GM18507 (cell line): ENCODE measurements around the gene RGS10.
A peak's percentile ranks its signal among the peaks of the same experiment; 100 is the strongest.
"Not testable (repeated sequence)": the region's sequence is repeated elsewhere in the genome, so short reads cannot be mapped to it uniquely, and the experiment has no call there.

Experiments used
- DNase-seq: peaks from one replicate; pipeline ENCODE4 v3.0.0; 2011; ENCODE audit warnings: low read depth; ENCODE audit not compliant: insufficient read length; ENCODE audit errors: extremely low spot score
- FAIRE-seq: peaks from 2 replicates; lab custom pipeline; 2011; peaks lifted over from hg19 to GRCh38; lab: Jason Lieb, UNC

The RGS10 gene

GRCh38 chr10:119542357-119542987, at the start of gene RGS10:
Gene RGS10 (minus strand): TSS chr10:119542719. CDS start chr10:119542638, 81 bp downstream.
- FAIRE-seq: peak; percentile 81
- DNase-seq: peak; percentile 72

GRCh38 chr10:119588071-119588470, 45.6 kb upstream of the RGS10 start:
- FAIRE-seq (no peak), DNase-seq (no peak)

GRCh38 chr10:119578355-119578754, 35.8 kb upstream of the RGS10 start:
- DNase-seq (no peak), FAIRE-seq (no peak)

GRCh38 chr10:119575991-119576390, 33.5 kb upstream of the RGS10 start:
- FAIRE-seq: no peak
- DNase-seq: no peak

DNA sequence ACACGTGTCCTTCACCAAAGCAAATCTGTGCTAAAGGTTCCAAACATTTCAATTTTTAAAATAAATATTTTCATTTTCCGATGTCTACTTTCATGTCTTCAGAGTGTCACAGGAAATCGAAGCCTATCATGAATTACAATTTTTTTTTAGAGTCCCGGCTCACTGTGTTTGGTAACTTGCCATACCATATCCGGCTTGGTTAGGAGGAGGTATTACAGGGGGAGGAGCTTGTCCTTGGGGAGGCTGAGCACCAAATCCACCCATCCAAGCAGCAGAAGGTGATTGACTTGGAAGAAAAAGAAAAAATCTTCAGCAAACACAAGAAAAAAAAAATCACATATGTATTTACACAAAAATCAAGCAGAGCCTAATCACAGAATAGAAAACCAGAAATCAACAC, 33.0 kb upstream of the RGS10 start:
- peak; percentile 39 for FAIRE-seq
- no peak for DNase-seq

GRCh38 chr10:119567978-119568377, 25.5 kb upstream of the RGS10 start:
- no peak for DNase-seq
- FAIRE-seq: peak; percentile 54

DNA sequence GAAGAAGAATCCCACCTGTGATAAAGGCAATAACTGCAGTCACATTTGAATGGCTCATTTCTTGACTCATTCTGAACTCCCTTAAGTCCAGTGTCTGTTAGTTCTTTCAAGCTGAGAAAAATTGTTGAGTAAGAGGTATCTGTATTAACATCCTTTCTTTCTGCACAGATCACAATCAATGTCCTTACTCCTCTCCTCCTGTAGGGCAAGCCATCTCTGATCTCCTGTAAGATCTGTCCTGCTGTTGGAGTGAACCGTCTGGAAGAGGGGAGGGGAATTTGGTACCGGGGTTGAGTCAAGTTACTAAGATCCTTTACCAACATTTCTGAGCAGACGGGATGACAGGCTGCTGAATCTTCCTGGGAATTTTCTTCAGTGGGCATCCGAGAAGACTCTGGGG, 19.6 kb upstream of the RGS10 start:
- DNase-seq (no peak), FAIRE-seq (no peak)

GRCh38 chr10:119559511-119559910, 17.0 kb upstream of the RGS10 start:
- DNase-seq, FAIRE-seq: not testable (repeated sequence)

DNA sequence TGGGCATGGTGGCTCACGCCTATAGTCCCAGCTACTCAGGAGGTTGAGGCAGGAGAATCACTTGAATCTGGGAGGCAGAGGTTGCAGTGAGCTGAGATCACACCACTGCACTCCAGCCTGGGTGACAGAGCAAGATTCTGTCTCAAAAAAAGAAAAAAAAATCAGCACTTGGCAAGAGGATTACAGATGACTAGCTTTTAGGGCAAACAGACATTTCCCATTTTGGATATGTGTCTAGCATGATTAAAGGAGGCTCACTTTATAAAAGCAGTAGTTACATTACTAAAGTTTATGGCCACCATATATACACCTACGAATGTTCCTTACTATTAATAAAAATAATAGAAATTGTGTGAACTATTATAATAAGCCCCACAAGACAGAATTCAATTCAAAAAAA, 13.6 kb upstream of the RGS10 start:
- DNase-seq, FAIRE-seq: not testable (repeated sequence)

DNA sequence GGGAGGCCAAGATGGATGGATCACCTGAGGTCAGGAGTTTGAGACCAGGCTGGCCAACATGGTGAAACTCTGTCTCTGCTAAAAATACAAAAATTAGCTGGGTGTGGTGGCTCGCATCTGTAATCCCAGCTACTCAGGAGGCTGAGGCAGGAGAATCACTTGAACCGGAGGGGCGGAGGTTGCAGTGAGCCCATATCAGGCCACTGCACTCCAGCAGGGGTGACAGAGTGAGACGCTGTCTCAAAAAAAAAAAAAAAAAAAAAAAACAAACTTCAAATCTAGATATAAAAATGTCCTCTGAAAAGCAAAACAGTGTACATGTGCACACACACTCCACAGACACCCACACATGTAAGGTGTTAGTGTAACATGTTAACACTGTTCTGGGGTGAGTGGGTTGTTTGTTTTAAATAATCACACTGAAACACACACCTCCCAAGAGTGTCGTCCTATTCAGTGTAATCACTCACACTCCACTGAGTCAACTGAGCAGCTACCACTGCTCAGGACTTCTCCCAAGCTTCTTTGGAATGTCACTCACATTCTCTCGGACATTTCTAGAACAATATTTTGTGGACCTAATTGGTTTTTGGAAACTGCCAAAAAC, 12.8 kb upstream of the RGS10 start:
- FAIRE-seq (no peak), DNase-seq (no peak)

GRCh38 chr10:119550827-119551226, 8.3 kb upstream of the RGS10 start:
- FAIRE-seq (no peak), DNase-seq (no peak)

DNA sequence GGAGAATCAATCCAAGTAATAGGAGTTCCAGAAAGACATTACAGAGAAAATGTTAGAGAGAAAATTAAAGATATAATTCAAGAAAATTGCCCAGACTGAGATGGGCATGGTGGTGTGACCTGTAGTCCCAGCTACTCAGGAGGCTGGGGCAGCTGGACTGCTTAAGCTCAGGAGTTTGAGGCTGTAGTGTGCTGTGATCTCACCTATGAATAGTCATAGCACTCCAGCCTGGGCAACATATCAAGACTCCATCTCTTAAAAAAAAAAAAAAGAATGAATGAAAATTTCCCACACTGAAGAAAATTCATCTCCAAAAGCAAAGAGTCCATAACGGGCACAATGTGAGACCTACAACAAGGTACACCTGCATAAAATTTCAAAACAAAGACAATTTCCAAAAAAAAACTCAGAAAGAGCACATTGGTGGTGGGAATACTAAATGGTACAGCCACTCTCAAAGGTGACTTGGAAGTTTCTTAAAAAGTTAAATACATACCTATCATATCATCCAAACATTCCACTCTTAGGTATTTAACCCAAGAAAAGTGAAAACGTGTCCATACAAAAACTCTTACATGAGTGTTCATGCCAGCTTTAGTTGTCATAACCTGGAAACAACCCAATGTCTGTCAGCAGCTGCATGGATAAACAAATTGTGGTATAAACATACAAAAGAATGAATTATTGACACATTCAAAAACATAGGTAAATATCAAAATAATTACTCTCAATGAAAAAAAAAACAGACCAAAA, 6.9 kb upstream of the RGS10 start:
- FAIRE-seq: no peak
- DNase-seq: no peak

DNA sequence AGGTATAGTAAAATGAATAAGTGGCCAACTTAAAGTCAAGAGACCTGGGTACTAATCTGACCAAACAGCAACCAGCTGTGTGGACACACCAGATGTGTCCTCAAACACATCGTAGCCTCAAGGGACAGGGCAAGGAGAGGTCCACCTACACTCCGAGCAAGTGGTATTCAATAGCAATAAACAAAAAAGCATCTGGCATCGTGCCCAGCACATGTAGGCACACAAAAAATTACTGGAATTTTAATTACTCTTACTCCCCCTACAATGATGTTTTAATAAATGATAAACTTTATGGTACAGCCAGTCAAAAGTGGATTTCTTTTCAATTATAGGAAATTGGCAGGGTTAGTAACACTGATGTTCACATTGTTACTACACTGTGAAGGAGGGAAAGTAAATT, 3.5 kb upstream of the RGS10 start:
- FAIRE-seq (no peak), DNase-seq (no peak)

- DNase-seq: no peak
- no peak for FAIRE-seq
Measured at GRCh38 chr10:119545310-119545709, 2.8 kb upstream of the RGS10 start.

GRCh38 chr10:119543814-119544642, 1.5 kb upstream of the RGS10 start:
- no peak for DNase-seq
- FAIRE-seq: no peak

DNA sequence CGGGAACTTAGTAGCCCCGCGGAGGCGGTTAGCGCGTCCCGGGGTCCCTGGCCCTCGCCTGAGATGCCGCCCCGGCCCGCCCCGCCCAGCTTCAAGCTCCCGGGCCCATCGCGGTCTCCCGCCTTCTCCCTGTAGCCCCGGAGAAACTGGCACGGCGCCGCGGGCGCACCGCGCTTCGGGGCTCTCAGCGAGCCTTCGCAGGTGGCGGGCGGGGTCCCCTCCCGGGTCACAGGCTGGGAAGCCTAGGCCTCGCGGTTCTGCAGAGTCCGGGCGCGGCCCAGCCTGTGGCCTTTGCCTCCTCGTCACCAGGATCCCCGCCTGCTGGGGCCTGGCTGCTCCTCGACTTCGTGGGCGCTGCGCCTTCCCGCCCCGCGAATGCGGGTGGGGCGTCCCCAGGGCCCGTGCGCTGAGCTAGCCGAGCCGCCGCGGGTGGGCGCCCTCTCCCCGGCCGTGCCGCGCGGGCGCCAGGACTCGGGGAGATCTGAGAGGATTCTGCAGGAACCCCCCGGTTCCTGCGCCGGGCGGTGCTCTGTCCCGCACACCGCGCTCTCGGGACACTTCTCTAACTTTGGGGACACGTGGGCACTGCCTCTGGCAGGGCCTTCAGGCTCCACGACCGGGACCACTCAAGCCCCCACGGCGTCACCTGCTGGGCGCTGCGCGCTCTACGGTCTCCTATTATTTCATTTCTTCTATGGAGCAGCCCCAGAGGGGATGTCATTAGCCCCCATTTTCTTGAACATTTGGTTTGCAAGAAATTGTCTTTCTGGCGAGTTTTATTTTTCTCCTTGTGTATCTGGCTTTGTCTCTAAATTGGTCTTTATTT, 682 bp upstream of the RGS10 start:
- DNase-seq: peak; percentile 49
- FAIRE-seq: peak; percentile 61

DNA sequence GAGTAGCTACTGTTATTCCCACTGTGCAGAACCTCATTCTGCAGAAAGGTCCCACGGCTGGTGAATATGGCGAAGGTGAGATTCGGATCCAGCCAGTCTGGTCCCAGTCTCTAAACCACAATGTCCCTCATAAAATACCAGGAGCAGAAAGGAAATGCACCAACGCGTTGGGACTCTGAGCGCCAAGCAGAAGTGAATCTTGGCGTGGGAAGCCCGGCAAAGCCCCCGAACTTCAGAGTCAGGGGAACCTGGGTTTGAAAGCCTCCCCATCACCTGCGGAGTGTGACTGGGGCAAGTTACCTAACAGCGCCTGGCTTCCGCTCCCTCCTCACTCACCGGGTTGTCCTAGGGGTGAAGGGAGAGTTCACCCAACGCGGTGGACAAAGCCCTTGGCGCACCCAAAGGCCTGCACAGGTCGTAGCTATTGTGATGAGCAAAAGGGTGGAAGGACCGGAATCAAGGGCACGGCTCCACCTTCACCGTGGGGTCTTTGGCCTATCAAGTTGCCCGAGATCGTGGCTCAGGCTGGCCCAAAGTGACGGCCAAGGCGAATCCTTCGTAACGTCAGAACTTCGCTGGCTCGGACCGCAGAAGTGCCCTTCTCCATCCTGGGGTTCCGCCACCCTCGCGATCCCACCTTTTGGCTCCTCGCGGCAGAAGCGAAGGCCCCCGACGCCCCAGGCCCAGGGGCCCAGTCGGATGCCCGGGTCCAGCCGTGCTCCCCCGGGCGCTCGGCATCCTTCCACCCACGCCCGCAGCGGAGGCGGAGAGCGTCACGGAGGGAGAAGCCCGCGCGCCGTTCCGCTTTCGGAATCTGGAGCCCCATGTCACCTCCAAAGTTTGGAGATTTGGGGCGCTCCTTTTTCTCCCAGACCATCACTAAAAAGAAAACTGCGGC, 811 bp downstream of the RGS10 start:
- DNase-seq (no peak), FAIRE-seq (peak; percentile 59)

DNA sequence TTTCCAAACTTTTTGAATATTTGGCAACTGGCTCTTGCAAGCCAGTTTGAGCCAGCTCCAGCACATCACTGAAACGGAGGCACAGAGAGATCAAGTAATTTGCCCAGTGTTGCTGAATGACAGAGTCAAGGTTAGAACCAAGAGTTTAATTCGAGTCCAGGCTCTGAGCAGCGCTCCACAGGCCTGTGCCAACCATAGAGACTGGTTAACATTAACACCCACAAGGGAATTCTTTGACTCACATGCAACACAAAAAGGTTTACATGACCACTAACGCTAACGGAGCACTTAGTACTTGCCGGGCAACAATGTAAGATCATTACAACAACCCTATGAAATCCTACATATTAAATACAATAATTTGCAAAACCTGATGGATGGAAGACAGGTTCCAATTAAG, 1.5 kb downstream of the RGS10 start:
- FAIRE-seq (peak; percentile 66), DNase-seq (no peak)
